Measurements from ENCODE around the gene ULK3.

The ULK3 gene

DNA sequence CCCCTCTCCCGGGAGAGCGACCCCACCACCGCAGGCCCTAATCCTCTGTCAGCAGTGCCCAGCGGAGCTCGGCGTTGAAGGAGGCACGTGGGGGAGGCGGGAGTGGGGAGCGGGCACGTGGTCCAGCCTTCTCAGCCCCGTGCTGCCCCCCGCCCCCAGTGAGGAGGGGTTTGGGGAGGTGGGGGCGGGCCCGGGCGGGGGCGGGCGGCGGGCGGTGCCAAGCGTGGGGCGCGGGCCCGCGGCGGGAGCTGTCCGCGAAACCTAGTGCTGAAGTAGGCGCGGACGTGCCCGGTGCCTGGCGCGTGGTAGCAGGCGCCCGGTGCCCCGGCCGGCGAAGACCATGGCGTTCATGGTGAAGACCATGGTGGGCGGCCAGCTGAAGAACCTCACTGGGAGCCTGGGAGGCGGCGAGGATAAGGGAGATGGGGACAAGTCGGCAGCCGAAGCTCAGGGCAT is 16.6 kb downstream of the ULK3 start, which contains the start of gene CPLX3:
CPLX3 (plus strand) TSS at position 264 of the 456 bp plus-strand sequence; CDS start at position 341, 77 bp downstream.
- TF ChIP-seq FOXM1 (IDR thresholded peaks at IDR 0.05; ENCODE audit: borderline replicate concordance, low read depth) (no peak), EGR1 (IDR thresholded peaks at IDR 0.05) (0 out of 2 replicates have a peak, but pooled peaks have one; percentile 48), ZBTB7A (IDR thresholded peaks at IDR 0.05; ENCODE audit: low read depth) (no peak), EP300 (IDR thresholded peaks at IDR 0.05; ENCODE audit: borderline replicate concordance) (no peak), CEBPB (IDR thresholded peaks at IDR 0.05) (no peak), TEAD4 (IDR thresholded peaks at IDR 0.05) (no peak), YY1 (IDR thresholded peaks at IDR 0.05; ENCODE audit: low read depth) (no peak), TCF12 (IDR thresholded peaks at IDR 0.05; ENCODE audit: low read depth) (no peak), NFIC (IDR thresholded peaks at IDR 0.05) (0 out of 2 replicates have a peak, but pooled peaks have one; percentile 13), CREB1 (IDR thresholded peaks at IDR 0.05; ENCODE audit: low read depth) (no peak), TAF1 (IDR thresholded peaks at IDR 0.05; ENCODE audit: low read depth) (no peak)
- TF ChIP-seq, protein P1, sequence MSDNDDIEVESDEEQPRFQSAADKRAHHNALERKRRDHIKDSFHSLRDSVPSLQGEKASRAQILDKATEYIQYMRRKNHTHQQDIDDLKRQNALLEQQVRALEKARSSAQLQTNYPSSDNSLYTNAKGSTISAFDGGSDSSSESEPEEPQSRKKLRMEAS (IDR thresholded peaks at IDR 0.05), result peak; percentile 96
- TF ChIP-seq, protein P2, sequence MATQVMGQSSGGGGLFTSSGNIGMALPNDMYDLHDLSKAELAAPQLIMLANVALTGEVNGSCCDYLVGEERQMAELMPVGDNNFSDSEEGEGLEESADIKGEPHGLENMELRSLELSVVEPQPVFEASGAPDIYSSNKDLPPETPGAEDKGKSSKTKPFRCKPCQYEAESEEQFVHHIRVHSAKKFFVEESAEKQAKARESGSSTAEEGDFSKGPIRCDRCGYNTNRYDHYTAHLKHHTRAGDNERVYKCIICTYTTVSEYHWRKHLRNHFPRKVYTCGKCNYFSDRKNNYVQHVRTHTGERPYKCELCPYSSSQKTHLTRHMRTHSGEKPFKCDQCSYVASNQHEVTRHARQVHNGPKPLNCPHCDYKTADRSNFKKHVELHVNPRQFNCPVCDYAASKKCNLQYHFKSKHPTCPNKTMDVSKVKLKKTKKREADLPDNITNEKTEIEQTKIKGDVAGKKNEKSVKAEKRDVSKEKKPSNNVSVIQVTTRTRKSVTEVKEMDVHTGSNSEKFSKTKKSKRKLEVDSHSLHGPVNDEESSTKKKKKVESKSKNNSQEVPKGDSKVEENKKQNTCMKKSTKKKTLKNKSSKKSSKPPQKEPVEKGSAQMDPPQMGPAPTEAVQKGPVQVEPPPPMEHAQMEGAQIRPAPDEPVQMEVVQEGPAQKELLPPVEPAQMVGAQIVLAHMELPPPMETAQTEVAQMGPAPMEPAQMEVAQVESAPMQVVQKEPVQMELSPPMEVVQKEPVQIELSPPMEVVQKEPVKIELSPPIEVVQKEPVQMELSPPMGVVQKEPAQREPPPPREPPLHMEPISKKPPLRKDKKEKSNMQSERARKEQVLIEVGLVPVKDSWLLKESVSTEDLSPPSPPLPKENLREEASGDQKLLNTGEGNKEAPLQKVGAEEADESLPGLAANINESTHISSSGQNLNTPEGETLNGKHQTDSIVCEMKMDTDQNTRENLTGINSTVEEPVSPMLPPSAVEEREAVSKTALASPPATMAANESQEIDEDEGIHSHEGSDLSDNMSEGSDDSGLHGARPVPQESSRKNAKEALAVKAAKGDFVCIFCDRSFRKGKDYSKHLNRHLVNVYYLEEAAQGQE (IDR thresholded peaks at IDR 0.05; ENCODE audit: low read depth), result peak; percentile 86
- TF ChIP-seq, protein P3, sequence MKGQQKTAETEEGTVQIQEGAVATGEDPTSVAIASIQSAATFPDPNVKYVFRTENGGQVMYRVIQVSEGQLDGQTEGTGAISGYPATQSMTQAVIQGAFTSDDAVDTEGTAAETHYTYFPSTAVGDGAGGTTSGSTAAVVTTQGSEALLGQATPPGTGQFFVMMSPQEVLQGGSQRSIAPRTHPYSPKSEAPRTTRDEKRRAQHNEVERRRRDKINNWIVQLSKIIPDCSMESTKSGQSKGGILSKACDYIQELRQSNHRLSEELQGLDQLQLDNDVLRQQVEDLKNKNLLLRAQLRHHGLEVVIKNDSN (IDR thresholded peaks at IDR 0.05), result peak; percentile 89

DNA sequence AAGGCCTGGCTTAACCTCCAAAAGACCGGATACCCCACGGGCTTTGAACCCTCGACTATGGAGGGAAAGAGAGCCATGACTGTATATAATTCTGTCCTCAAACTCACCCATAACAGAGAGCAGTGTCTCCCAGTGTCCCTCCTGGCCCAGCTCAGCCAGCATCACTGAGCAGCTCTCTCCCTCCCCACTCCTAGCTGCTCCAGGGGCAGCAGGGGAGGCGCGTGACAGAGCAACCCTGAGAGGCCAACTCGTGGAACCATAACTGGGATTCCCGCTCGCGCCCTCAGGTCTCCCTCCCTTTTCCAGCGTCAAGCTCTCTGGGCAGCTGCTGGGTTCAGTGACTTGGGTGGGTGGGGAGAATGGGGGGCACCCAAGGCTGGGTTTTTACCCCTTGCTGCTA is 17.1 kb downstream of the ULK3 start:
- TF ChIP-seq TAF1 (IDR thresholded peaks at IDR 0.05; ENCODE audit: low read depth) (no peak), ZBTB7A (IDR thresholded peaks at IDR 0.05; ENCODE audit: low read depth) (no peak), EP300 (IDR thresholded peaks at IDR 0.05; ENCODE audit: borderline replicate concordance) (no peak), RAD21 (IDR thresholded peaks at IDR 0.05; ENCODE audit: low read depth) (no peak), CREB1 (IDR thresholded peaks at IDR 0.05; ENCODE audit: low read depth) (no peak), YY1 (IDR thresholded peaks at IDR 0.05; ENCODE audit: low read depth) (no peak), FOXM1 (IDR thresholded peaks at IDR 0.05; ENCODE audit: borderline replicate concordance, low read depth) (no peak), NFIC (IDR thresholded peaks at IDR 0.05) (no peak), EGR1 (IDR thresholded peaks at IDR 0.05) (no peak), TCF12 (IDR thresholded peaks at IDR 0.05; ENCODE audit: low read depth) (no peak), CEBPB (IDR thresholded peaks at IDR 0.05) (no peak), TEAD4 (IDR thresholded peaks at IDR 0.05) (no peak)
- TF ChIP-seq, protein P1 (IDR thresholded peaks at IDR 0.05), result no peak
- TF ChIP-seq, protein P3 (IDR thresholded peaks at IDR 0.05), result no peak
- TF ChIP-seq, protein P2 (IDR thresholded peaks at IDR 0.05; ENCODE audit: low read depth), result no peak

DNA sequence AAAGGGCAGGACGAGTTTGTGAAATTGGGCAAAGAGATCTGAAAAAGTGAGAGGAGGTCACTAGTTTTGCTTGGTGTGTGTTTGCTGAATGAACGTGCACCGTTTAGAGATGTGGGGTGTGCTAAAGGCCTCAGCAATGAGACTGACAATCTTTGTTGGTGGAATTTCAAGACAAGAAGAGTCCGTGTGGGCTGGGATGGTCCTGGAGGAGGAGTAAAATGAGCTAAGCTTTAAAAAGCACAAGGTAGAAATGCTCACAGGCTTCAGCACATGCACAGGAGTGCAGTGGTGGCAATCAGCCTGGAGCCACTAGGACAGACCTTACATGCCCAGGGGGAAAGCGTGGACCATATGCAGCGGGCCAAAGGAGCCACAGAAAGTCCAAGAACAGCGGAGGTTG is 18.0 kb downstream of the ULK3 start:
- TF ChIP-seq TEAD4 (IDR thresholded peaks at IDR 0.05), result no peak
- TF ChIP-seq, protein P1 (IDR thresholded peaks at IDR 0.05), result no peak
- TF ChIP-seq TCF12 (IDR thresholded peaks at IDR 0.05; ENCODE audit: low read depth), result no peak
- no peak for TF ChIP-seq EP300 (IDR thresholded peaks at IDR 0.05; ENCODE audit: borderline replicate concordance)
- no peak for TF ChIP-seq ZBTB7A (IDR thresholded peaks at IDR 0.05; ENCODE audit: low read depth)

DNA sequence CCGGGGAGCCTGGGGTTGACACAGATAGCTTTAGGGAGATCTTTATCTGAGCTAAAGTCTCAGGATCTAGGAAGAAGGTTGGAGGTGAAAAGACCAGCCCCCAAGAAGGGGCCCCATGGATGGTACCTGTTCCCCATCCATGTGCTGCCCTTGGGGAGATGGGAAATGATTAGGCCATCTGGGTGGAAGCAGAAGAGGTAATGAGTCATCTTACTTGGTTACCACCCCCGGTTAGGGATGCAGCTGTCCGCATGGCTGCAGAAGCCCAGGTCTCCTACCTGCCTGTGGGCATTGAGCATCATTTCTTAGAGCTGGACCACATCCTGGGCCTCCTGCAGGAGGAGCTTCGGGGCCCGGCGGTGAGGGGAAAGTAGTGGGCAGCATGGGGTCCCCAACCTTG is 19.6 kb downstream of the ULK3 start:
- TF ChIP-seq FOXM1 (IDR thresholded peaks at IDR 0.05; ENCODE audit: borderline replicate concordance, low read depth) (no peak), TEAD4 (IDR thresholded peaks at IDR 0.05) (no peak), EGR1 (IDR thresholded peaks at IDR 0.05) (no peak), CREB1 (IDR thresholded peaks at IDR 0.05; ENCODE audit: low read depth) (no peak), RAD21 (IDR thresholded peaks at IDR 0.05; ENCODE audit: low read depth) (no peak), EP300 (IDR thresholded peaks at IDR 0.05; ENCODE audit: borderline replicate concordance) (no peak), YY1 (IDR thresholded peaks at IDR 0.05; ENCODE audit: low read depth) (no peak), CEBPB (IDR thresholded peaks at IDR 0.05) (no peak), TAF1 (IDR thresholded peaks at IDR 0.05; ENCODE audit: low read depth) (no peak), TCF12 (IDR thresholded peaks at IDR 0.05; ENCODE audit: low read depth) (no peak), NFIC (IDR thresholded peaks at IDR 0.05) (no peak), ZBTB7A (IDR thresholded peaks at IDR 0.05; ENCODE audit: low read depth) (no peak)
- TF ChIP-seq, protein P2 (IDR thresholded peaks at IDR 0.05; ENCODE audit: low read depth), result no peak
- TF ChIP-seq, protein P3 (IDR thresholded peaks at IDR 0.05), result no peak
- TF ChIP-seq, protein P1 (IDR thresholded peaks at IDR 0.05), result no peak
